Endodermal cell (in vitro differentiated cells): Measurements from ENCODE around the gene RNF5. TPM values are rescaled to one million over a fixed set of nuclear protein-coding genes. Genes with fewer than 3 reads are reported as not detected.

Experiments
- DNase-seq: peaks from one replicate; pipeline ENCODE4 v3.0.0-alpha.2; 2017
- H3K27ac ChIP-seq: 2 replicates; pipeline ENCODE4 v1.5.1; 2013; ENCODE audit warnings: mild to moderate bottlenecking, low read depth, low read length, moderate library complexity
- H3K27me3 ChIP-seq: 2 replicates; pipeline ENCODE4 v1.6.1; 2013; ENCODE audit warnings: mild to moderate bottlenecking, low read length, moderate library complexity; ENCODE audit not compliant: insufficient read depth, control insufficient read depth, poor library complexity, severe bottlenecking
- H3K36me3 ChIP-seq: 2 replicates; pipeline ENCODE4 v1.7.0; 2013; ENCODE audit warnings: mild to moderate bottlenecking, low read length, moderate library complexity; ENCODE audit not compliant: control insufficient read depth, insufficient read depth
- H3K4me1 ChIP-seq: one replicate; pipeline ENCODE4 v1.7.0; 2013; ENCODE audit warnings: low read length; ENCODE audit not compliant: control insufficient read depth, insufficient read depth
- H3K4me3 ChIP-seq: 2 replicates; pipeline ENCODE4 v1.5.1; 2013; ENCODE audit warnings: mild to moderate bottlenecking, low read length, moderate library complexity
- H3K9ac ChIP-seq: 2 replicates; pipeline ENCODE4 v1.6.1; 2013; ENCODE audit warnings: mild to moderate bottlenecking, low read length, moderate library complexity; ENCODE audit not compliant: poor library complexity, severe bottlenecking; ENCODE audit errors: extremely low read depth
- H3K9me3 ChIP-seq: 2 replicates; pipeline ENCODE4 v1.6.1; 2013; ENCODE audit warnings: mild to moderate bottlenecking, low read length, moderate library complexity; ENCODE audit not compliant: control insufficient read depth
- H3K27ac Mint-ChIP-seq: 2 replicates; pipeline ENCODE4 v1.8.0; 2020; ENCODE audit warnings: mixed read lengths
- H3K27me3 Mint-ChIP-seq: 2 replicates; pipeline ENCODE4 v1.8.0; 2021; ENCODE audit warnings: mild to moderate bottlenecking, mixed read lengths; ENCODE audit not compliant: insufficient read depth
- H3K36me3 Mint-ChIP-seq: 2 replicates; pipeline ENCODE4 v1.8.0; 2020; ENCODE audit warnings: low read depth, mixed read lengths
- H3K4me1 Mint-ChIP-seq: 2 replicates; pipeline ENCODE4 v1.8.0; 2020; ENCODE audit warnings: mixed read lengths
- H3K4me3 Mint-ChIP-seq: 2 replicates; pipeline ENCODE4 v1.8.0; 2020; ENCODE audit warnings: mild to moderate bottlenecking, moderate library complexity, mixed read lengths
- H3K9me3 Mint-ChIP-seq: 2 replicates; pipeline ENCODE4 v1.8.0; 2020; ENCODE audit warnings: mild to moderate bottlenecking, mixed read lengths
- CTCF ChIP-seq: fragments of 200-600 bp; sonication (generic); conservative IDR thresholded peaks from 2 replicates; pipeline ENCODE4 v1.5.0; 2021; ENCODE audit warnings: antibody characterized with exemption, mild to moderate bottlenecking
- WGBS, 2 experiments: methylation state at CpG; one replicate each; pipeline versions ENCODE4 v1.1.5 to v1.1.7; 2013; ENCODE audit warnings: missing lambda C conversion rate in 2 of 2, mixed read lengths in 1 of 2; ENCODE audit not compliant: insufficient coverage in 1 of 2, insufficient read length in 1 of 2; 5-methylcytosine and 5-hydroxymethylcytosine counted together
- total RNA-seq, 2 donors: library from RNA; stranded (reverse); fragmentation: NEBNext Ultra II Directional in 1 of 2; extraction: Animal tissue kit (Norgen Biotek cat#: 25700) in 1 of 2; gene quantifications; 2 replicates in 1 of 2; 3 replicates in 1 of 2; pipeline ENCODE4 v1.2.1, GENCODE V29; 2021

RNF5 gene
- total RNA-seq, 2 donors from 2014 or later, result 68.0 to 71.3 TPM

GRCh38 chr6:32133786-32134185 is 44.4 kb upstream of the RNF5 start:
- no peak for DNase-seq
- no peak overlapping the region for H3K9ac ChIP-seq
- H3K27me3 ChIP-seq, result no peaks in the 10 kb centered on the region
- no peak for TF ChIP-seq CTCF
- no peaks in the 10 kb centered on the region for H3K9me3 Mint-ChIP-seq
- no peak overlapping the region for H3K4me3 ChIP-seq
- no peak overlapping the region for H3K27ac Mint-ChIP-seq
- H3K4me3 Mint-ChIP-seq, result no peak overlapping the region
- H3K27ac ChIP-seq, result no peak overlapping the region
- H3K4me1 ChIP-seq, result peaks cover 7% of the 10 kb centered on the region
- no peaks in the 10 kb centered on the region for H3K36me3 ChIP-seq
- H3K36me3 Mint-ChIP-seq, result no peaks in the 10 kb centered on the region
- H3K27me3 Mint-ChIP-seq, result peaks cover 20% of the 10 kb centered on the region
- H3K9me3 ChIP-seq, result no peaks in the 10 kb centered on the region
- WGBS, 2 experiments, result 91% methylated on average over 4 of the region's 4 CpGs; no CpG with 5 or more reads in 1 of the 2 experiments
- peaks cover 10% of the 10 kb centered on the region for H3K4me1 Mint-ChIP-seq

- no peak overlapping the region for H3K4me3 Mint-ChIP-seq
- H3K27ac Mint-ChIP-seq, result no peak overlapping the region
- peaks cover 7% of the 10 kb centered on the region for H3K4me1 ChIP-seq
- H3K4me1 Mint-ChIP-seq, result peaks cover 15% of the 10 kb centered on the region
- no peaks in the 10 kb centered on the region for H3K9me3 Mint-ChIP-seq
- H3K9ac ChIP-seq, result no peak overlapping the region
- no peaks in the 10 kb centered on the region for H3K36me3 ChIP-seq
- no peaks in the 10 kb centered on the region for H3K9me3 ChIP-seq
- H3K36me3 Mint-ChIP-seq, result no peaks in the 10 kb centered on the region
- no peak for DNase-seq
- no peak overlapping the region for H3K27ac ChIP-seq
- peaks cover 18% of the 10 kb centered on the region for H3K27me3 Mint-ChIP-seq
- TF ChIP-seq CTCF, result no peak
- H3K4me3 ChIP-seq, result no peak overlapping the region
- no peaks in the 10 kb centered on the region for H3K27me3 ChIP-seq
Measured at GRCh38 chr6:32137454-32137853, 40.8 kb upstream of the RNF5 start.

GRCh38 chr6:32139590-32139989 is 38.6 kb upstream of the RNF5 start:
- H3K27me3 ChIP-seq, result no peaks in the 10 kb centered on the region
- no peaks in the 10 kb centered on the region for H3K36me3 Mint-ChIP-seq
- no peak overlapping the region for H3K4me3 ChIP-seq
- peaks cover 7% of the 10 kb centered on the region for H3K4me1 ChIP-seq
- no peak overlapping the region for H3K27ac ChIP-seq
- peaks cover 19% of the 10 kb centered on the region for H3K4me1 Mint-ChIP-seq
- no peaks in the 10 kb centered on the region for H3K9me3 Mint-ChIP-seq
- no peak for TF ChIP-seq CTCF
- no peaks in the 10 kb centered on the region for H3K36me3 ChIP-seq
- H3K27ac Mint-ChIP-seq, result no peak overlapping the region
- no peak for DNase-seq
- no peak overlapping the region for H3K9ac ChIP-seq
- no peak overlapping the region for H3K4me3 Mint-ChIP-seq
- peaks cover 12% of the 10 kb centered on the region for H3K27me3 Mint-ChIP-seq
- WGBS, 2 experiments, result 95 to 96% methylated on average over 4 to 5 of the region's 5 CpGs
- no peaks in the 10 kb centered on the region for H3K9me3 ChIP-seq
